Adipose tissue (tissue), 3 donors: ENCODE measurements around the gene RAB5B. TPM values are rescaled to one million over a fixed set of nuclear protein-coding genes. Genes with fewer than 3 reads are reported as not detected.
A peak's percentile ranks its signal among the peaks of the same experiment; 100 is the strongest.
"Not testable (repeated sequence)": the region's sequence is repeated elsewhere in the genome, so short reads cannot be mapped to it uniquely, and the experiment has no call there.

Source experiments
- H3K27ac ChIP-seq: one replicate; pipeline ENCODE4 v1.5.1; 2013; ENCODE audit warnings: low read depth, low read length
- WGBS, 3 donors: extraction: QIAGEN DNeasy Blood & Tissue Kit; methylation state at CpG; one replicate each; pipeline ENCODE4 v1.1.7; 2013; 5-methylcytosine and 5-hydroxymethylcytosine counted together
- polyA plus RNA-seq, 3 donors: library from polyadenylated mRNA; stranded (reverse); fragments of 200-250 nt; gene quantifications; one replicate each; pipeline ENCODE4 v1.2.3, GENCODE V29; 2013
- donor health status: healthy with polysubstance abuse.
- donor health status: Bipolar disorder and iron deficiency.
- donor health status: healthy.

Gene RAB5B
- polyA plus RNA-seq, 3 donors: 28.5 to 66.8 (median 47.4) TPM

GRCh38 chr12:56001487-56002100 is 27.7 kb downstream of the RAB5B start:
- H3K27ac ChIP-seq: no peak overlapping the region
- WGBS, 3 donors: 55 to 80% (median 74%) methylated on average over 7 of the region's 7 CpGs

DNA sequence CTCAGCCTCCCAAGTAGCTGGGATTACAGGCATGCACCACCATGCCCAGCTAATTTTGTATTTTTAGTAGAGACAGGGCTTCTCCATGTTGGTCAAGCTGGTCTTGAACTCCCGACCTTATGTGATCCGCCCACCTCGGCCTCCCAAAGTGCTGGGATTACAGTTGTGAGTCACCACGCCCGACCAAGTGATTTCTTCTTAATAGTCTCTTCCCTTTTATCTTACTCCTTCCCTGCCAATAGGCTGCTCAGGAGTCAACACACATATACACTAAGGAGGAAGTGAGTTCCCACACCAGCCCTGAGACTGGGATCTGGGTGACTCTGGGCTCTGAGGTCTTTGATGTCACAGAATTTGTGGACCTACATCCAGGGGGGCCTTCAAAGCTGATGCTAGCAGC is 29.5 kb downstream of the RAB5B start:
- WGBS, 3 donors: 85 to 89% (median 85%) methylated on average over 5 of the region's 5 CpGs
- not testable (repeated sequence) for H3K27ac ChIP-seq

DNA sequence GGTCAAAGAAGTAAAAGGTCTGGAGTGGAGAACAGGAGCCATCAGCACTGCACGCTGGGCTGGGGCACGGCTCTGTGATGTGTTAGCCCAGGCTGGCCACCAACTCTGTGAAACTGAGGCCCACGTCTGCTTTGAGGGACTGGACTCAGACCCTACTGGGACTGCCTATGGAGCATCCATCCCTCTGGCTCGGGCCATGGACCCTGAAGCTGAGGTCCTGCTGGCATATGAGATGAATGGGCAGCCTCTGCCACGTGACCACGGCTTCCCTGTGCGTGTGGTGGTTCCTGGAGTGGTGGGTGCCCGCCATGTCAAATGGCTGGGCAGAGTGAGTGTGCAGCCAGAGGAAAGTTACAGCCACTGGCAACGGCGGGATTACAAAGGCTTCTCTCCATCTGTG is 30.3 kb downstream of the RAB5B start:
- no peak overlapping the region for H3K27ac ChIP-seq
- 89 to 94% (median 92%) methylated on average over 10 of the region's 10 CpGs for WGBS, 3 donors

- 2% methylated on average over 30 to 43 of the region's 44 CpGs for WGBS, 3 donors
- H3K27ac ChIP-seq: no peak overlapping the region
Measured at GRCh38 chr12:56007564-56008559, 34.0 kb downstream of the RAB5B start.

DNA sequence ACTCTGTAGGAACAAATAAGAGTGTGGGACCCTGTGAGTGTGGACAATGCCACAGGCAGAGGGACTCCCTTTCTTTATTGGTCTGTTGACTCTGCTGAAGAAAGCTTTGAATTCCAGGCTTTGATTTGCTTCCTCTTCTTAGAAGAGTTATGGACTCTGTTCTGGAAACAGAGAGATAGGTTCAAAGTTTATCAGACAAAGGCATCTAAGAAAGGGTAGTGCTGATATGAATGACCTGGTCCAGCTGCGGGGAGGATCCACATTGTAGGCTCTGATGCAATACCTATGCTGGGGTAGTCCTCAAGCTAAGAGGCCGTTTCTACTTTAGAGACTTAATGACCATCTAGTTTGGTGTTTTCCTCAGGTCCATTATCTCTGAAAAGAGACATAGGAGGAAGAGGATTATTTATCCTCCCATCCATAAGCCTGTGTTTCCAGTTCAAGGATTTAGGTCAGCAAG is 36.3 kb downstream of the RAB5B start:
- H3K27ac ChIP-seq: no peak overlapping the region
- 52 to 66% (median 64%) methylated on average over 2 of the region's 2 CpGs for WGBS, 3 donors

- no peak overlapping the region for H3K27ac ChIP-seq
- WGBS, 3 donors: 80 to 91% (median 84%) methylated on average over 2 of the region's 2 CpGs
Measured at GRCh38 chr12:56011509-56012090, 37.7 kb downstream of the RAB5B start.

GRCh38 chr12:56013482-56013881 is 39.6 kb downstream of the RAB5B start:
- 78 to 87% (median 80%) methylated on average over 5 of the region's 5 CpGs for WGBS, 3 donors
- no peak overlapping the region for H3K27ac ChIP-seq

GRCh38 chr12:56014205-56014604 is 40.3 kb downstream of the RAB5B start:
- no peak overlapping the region for H3K27ac ChIP-seq
- WGBS, 3 donors: 42 to 48% (median 46%) methylated on average over 2 of the region's 2 CpGs

DNA sequence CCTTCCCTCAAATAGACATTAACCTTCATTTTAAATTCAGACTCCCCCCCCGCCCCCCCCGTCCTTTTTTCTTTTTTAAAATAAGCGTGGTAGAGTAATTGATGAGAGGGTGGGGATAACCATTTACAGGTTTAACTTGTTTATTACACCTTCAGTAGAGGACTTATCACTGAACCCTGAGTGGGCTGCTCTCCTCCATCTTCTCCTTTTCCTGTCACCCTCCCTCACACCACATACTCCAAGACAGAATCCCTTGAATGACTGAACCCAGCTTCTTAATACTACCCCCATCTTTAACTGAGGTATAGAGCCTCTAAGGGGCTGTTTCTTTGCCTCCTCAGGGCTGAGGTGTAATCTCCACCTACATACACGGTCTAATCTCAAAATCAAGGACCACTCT is 43.3 kb downstream of the RAB5B start:
- no peak overlapping the region for H3K27ac ChIP-seq
- 79 to 90% (median 90%) methylated on average over 4 of the region's 4 CpGs for WGBS, 3 donors

- 93 to 100% (median 100%) methylated on average over 1 of the region's 1 CpG for WGBS, 3 donors
- no peak overlapping the region for H3K27ac ChIP-seq
Measured at GRCh38 chr12:56018356-56018755, 44.5 kb downstream of the RAB5B start.

DNA sequence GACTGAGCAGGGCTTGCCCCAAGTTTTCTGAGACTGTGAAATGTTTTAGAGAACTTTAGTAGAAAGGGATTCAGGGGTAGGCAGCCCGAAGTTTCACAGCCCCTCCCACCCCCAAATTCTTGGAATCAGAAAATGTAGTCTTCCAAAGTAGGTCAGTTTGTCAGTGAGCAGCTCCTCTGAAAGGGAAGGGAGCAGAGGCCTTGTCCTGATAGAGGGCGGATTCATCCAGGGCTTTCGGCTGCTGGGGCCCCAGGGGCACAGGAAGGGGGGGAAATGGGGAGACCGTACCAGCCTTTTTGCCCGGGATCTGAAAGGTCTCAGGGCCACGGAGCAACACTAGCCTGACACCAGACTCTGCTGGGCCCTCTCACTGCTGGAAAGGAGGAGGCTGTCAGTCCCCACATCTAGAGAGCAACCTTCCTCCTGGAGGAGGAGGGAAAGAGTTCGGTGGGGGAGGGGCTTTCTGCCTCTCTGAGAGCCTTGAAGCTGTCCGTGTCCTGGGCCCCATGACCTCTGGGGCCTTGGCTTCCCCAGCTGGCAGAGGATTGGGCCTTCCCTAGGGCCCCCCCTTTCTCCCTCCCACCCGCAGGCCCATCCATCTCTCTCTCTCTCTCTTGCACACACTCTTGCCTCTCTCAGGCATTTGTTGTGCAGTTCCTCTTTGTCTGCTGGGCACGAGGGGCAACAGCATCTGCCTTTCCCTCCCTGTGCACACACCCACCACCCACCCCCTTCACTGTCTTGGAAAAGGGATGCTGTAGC is 46.7 kb downstream of the RAB5B start, which contains the start of gene IKZF4:
Gene IKZF4 (plus strand): TSS at position 621 of the 762 bp plus-strand sequence. CDS start 451 bp downstream, outside the sequence.
- WGBS, 3 donors: 15 to 45% (median 21%) methylated on average over 10 of the region's 10 CpGs
- H3K27ac ChIP-seq: peak within 1 kb of the TSS; percentile 73

DNA sequence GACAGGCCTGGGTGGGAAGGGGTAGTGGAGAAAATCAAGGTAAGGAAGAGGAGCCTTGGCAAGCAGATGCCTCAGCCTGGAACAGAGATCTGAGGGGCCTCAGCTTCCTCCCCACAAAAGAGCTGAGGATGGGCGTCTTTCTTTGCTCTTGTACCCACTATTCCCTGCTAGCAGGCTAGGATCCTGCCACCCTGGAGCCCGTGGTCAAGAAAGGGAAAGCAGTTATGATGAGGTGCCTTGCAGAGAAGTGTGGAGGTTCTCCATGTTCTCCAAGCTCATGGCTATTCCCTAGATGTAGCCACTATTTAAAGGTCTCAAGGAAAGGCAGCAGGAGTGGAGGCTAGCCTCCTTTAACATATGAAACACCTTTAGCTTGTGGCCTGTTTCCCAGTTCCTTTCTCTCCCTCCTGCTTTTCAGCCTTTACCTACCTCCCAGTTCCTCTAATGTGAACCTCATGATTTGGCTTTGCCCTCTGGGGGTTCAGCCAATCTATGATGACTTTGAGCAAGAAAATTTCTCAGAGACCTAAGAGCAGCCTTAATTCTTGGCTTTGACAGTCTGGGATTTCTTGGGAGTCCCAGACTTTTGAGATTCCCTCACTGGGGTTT is 48.1 kb downstream of the RAB5B start:
- WGBS, 3 donors: 20 to 55% (median 25%) methylated on average over 2 of the region's 2 CpGs

GRCh38 chr12:56028511-56029165 is 54.8 kb downstream of the RAB5B start:
- WGBS, 3 donors: 60 to 87% (median 83%) methylated on average over 4 to 5 of the region's 5 CpGs
- H3K27ac ChIP-seq: no peak overlapping the region

More for the DNA sequence above, 48.1 kb downstream of the RAB5B start:
- peak overlapping the region; percentile 73 for H3K27ac ChIP-seq

GRCh38 chr12:56029166-56029519 is 55.3 kb downstream of the RAB5B start:
- no peak overlapping the region for H3K27ac ChIP-seq

DNA sequence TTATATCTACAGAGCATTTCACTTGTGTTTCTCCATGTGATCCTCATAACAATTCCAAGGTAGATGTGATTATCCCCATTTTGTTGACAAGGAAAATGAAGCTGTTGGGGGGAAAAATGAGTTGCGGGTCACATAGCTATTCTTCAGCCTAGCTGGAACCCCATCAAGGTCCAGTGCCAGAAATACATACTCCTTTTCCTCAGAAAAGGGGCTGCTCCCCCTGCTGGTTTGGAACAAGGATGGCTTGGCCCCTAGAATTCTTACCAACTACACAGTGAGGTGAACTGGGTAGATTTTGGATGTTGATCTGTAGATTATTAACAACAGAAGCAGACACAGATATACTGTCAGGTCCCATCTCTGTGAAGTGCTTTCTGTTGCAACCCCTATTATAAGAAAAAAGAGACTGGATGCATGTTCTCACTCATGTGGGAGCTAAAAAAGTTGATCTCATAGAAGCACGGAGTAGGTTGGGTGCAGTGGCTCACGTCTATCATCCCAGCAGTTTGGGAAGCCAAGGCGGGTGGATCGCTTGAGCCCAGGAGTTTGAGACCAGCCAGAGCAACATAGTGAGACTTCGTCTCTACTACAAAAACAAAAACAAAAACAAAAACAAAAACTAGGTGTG is 55.9 kb downstream of the RAB5B start:
- WGBS, 3 donors: 75 to 85% (median 80%) methylated on average over 6 of the region's 6 CpGs
- no peak overlapping the region for H3K27ac ChIP-seq

GRCh38 chr12:56031987-56032386 is 58.1 kb downstream of the RAB5B start:
- 50 to 84% (median 76%) methylated on average over 1 of the region's 1 CpG for WGBS, 3 donors
- no peak overlapping the region for H3K27ac ChIP-seq
